GM19397 (cell line): ENCODE data around the gene CISTR.
A peak's percentile ranks its signal among the peaks of the same experiment; 100 is the strongest.
"Not testable (repeated sequence)": the region's sequence is repeated elsewhere in the genome, so short reads cannot be mapped to it uniquely, and the experiment has no call there.

Experiments
- ATAC-seq: cut with Tn5 transposase; IDR thresholded peaks from one replicate; pipeline ENCODE4 v1.9.1; 2021; ENCODE audit warnings: mild to moderate bottlenecking, moderate library complexity; ENCODE audit not compliant: unreplicated experiment

The CISTR gene

GRCh38 chr12:53765891-53766290 is 14.1 kb upstream of the CISTR start:
- ATAC-seq = no peak

- ATAC-seq = no peak
These were observed 12.8 kb upstream of the CISTR start for GRCh38 chr12:53764615-53765014.

- not testable (repeated sequence) for ATAC-seq
These were observed 11.0 kb upstream of the CISTR start for GRCh38 chr12:53762793-53763192.

- no peak for ATAC-seq
These were observed 9.5 kb upstream of the CISTR start for GRCh38 chr12:53761306-53761705.

DNA sequence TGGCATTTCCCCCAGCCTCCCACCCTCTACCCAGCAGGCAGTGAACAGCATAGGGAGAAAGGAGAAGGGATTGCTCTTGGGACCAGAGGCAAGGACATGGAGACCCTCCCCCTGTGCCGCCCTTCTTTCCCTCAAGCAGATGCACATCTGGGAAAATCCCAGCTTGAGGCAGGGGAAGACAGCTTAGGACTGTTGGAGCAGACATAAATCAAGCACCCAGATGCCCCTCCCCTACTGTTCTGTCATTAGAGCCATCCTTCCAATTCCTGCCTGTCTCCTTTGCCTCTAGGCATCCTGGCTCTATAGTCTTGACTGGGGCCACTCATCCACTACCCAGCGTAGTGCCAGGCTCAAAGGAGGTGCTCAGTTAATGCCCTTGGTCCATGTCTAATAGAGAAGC is 7.5 kb upstream of the CISTR start:
- ATAC-seq = no peak

- ATAC-seq = no peak
These were observed 6.9 kb upstream of the CISTR start for GRCh38 chr12:53758730-53759103.

DNA sequence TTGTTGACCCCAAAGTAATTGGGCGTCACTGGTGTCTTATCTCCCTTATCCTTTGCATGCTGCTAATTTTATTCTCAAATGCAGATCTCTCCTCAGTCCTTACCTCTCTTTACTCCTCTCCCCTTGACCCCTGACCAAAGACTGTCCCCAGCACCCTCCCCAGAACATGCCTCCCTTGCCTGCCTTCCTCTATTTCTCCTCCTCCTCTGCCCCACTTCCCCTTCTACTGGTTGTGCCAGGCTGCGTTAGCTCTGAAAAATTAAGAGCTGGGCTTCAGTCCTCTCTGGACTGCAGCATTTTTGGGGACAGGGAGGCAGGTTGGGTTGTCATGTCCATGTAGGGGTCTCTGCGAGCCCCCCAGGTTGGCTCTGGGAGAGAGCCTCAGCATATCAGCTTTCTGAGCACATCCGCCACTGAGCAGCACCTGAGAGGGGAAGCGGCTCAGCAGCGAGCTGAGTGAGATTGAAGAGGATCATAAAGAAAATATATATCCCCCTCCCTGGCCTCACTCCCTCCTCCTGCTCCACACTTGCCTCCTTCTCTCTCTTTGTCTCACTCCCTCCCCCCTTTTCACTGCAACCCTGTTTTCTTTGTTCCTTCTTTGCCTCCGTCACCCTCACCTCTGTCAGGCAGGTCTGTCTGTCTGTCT is 6.4 kb upstream of the CISTR start:
- ATAC-seq = no peak

DNA sequence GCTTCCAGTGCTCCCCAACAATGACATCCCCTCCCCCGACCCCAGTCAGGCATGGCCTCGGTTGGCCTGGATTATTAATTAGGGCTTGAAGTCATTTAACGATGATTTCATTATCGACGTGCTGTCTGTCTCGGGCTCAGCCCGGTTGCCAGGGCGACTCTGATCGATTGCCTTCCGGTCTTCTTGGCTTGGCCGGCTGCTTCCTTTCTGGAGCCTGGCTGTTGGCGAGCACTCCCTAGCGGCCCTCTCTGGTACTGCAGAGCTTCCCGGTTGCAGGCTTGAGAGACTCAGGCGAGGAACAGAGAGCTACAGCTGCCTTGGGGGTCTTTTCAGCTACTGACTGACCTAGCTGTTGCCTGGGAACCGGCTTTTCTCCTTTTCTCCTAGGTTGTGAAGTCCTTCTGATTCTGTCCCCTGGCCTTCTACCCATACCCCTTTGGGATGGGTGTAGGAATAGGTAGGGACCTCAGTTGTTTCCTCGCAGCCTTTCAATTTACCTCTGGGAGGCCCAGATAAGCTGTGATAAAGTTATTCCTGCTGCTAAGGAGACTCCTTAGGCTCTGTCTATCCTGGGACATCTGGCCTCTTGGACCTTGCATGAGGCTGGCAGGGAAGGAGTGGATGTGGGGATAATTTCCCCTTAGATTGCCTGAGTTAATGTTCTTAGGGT is 5.5 kb upstream of the CISTR start:
- ATAC-seq = peak; percentile 66

- ATAC-seq = no peak
These were observed 4.7 kb upstream of the CISTR start for GRCh38 chr12:53756300-53757100.

- no peak for ATAC-seq
These were observed 4.1 kb upstream of the CISTR start for GRCh38 chr12:53755893-53756292.

- ATAC-seq = no peak
These were observed 3.7 kb upstream of the CISTR start for GRCh38 chr12:53755451-53755891.

DNA sequence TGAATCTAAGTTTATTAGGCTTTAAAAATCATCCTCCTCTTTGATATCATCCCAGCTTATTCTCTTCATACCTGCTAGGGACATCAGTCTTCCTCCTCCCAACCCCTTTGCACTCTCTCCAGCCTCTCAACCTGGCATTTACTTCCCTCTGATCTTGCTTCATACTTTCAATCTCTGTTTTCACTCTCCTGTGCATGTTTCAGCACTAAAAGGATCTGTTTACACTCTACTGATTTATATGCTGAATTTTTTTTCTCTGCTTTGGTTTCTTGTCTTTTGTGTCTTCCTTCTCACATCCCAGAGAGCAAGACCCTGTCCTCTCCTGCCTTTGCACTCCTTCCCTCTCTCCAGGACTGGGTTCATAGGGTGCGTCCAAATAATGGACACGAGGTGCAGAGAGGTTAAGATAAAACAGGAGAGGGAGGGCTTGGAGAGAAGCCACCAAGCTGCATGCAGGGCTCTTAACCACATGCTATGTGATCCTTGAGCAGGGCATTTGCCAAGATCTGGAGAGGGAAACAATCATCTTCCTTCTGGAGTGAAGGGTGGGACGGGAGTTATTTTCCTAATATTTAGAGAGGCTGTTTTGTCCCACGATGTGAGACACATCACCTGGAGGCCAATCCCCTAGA is 3.0 kb upstream of the CISTR start:
- ATAC-seq = no peak

GRCh38 chr12:53754188-53754585 is 2.4 kb upstream of the CISTR start:
- no peak for ATAC-seq

DNA sequence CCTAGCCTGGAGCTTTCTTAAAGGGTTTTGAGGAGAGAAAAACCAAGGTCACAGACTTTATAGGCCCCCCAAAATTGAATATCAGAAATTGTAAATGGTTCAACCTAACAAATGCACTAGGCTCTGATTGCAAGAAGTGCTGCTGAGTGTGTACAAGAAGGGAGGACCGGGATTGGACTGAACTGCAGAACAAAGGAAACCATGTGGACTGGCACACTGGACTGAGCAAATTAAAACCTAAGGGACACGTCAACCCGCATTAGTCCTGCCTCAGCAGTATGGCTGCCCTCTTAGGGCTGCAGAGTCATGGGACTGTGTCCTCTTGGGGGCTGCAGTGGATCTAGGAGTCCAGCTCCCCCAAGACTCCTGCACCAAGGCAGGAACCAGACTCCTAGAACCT is 842 bp upstream of the CISTR start:
- no peak for ATAC-seq

DNA sequence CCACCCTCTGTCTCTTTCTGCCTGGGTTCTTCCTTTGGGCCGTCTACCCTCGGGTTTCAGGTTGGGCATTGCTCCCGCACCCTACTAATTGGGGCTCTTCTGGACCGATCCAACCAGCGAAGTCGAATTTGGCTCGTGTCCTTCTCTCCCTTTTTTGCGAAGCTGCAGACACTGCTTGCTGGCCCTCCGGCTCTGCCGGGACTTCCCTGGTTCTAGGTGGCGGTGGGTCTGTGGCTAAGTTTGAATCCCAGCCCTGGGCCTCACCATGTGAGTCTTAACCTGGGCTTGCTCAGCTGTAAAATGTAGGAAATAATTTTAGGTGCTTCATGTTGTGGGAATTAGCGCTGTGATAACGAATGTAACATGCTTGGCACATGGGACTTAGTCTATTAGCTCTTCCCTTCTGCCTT is 418 bp upstream of the CISTR start:
- ATAC-seq = no peak

DNA sequence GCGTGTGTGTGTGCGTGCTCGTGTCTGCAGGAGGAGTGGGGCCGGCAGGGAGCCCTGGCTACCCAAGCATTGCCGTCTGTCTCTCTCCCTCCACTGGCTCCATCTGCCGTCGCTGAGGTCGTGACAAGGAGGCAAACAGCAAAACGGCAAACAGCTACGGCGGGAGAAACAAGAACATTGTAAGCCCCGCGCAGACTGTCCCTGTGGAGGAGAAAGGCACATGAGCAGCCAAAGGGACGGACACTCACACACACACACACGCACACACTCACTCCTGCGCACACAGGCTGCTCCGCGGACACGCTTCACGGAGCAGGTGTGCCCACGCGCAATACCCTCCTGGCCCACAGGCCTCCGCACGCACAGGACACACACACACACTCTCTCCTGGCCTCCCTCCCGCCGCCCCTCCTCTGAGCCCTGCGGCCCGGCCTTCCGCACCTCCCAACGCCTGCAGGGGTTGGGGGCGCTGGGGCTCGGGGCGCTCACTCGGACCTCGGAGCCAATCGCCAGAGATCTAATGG is 905 bp downstream of the CISTR start:
- ATAC-seq = peak; percentile 28

GRCh38 chr12:53749986-53750811 is 1.6 kb downstream of the CISTR start:
- no peak for ATAC-seq

DNA sequence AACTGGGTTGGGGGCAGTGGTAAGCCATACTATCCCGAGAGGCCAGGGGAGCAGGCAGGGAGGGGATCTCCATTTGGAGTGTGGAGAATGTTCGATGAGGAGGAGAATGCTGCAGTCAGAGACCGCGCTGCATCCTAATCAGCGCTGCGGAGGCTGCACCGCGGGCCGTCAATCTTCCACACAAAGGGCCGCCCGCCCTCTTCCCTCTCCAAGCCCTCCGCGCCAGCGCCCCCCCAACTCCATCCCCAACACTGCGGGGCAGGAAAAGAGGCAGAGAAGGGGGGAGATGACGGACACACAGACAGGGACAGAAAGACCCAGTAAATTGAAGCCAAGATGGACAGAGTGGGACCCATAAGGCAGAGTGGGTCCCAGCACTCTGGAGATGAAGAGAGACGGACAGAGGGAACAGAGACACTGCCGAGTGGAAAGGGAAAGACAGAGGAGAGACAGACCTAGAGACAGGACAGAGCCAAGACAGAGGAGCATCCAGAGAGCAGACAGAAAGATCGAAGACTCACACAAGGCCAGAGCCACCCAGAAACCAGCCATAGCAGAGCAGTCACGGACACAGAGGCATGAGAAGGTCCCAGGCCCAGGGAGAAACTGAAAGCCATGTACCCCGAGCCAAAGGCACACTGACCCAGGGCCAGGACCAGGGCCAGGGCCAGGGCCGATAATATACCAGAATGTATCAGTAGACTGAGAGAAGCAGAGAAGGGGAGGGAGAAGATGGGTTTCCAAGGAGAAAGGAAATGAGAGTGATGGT is 3.5 kb downstream of the CISTR start:
- ATAC-seq = no peak

DNA sequence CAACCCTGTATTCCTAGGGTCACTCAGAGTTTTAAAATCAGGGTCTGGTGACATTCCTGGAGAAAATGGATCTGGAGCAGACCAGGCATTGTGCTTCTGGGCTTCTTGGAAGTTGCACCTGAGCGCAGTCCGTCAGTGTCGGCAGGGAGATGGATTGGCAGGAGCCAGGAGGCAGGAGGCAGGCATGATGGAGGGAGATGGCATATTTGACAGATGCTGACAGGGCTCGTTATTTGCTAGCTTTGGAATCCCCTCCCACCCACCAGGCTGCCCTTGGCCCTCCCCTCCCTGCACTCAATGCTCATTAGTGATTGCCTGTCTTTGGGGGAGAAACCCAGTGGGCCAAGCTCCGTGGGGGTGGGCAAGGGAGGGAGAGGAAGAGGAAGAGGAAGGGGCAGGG is 4.7 kb downstream of the CISTR start:
- no peak for ATAC-seq
